Spinal cord (tissue), 10 donors: ENCODE data around the gene FOXD4. TPM values are rescaled to one million over a fixed set of nuclear protein-coding genes. Genes with fewer than 3 reads are reported as not detected.
A peak's percentile ranks its signal among the peaks of the same experiment; 100 is the strongest.
"Not testable (repeated sequence)": the region's sequence is repeated elsewhere in the genome, so short reads cannot be mapped to it uniquely, and the experiment has no call there.

Experiments used
- DNase-seq, 6 donors: peaks; one replicate each; pipeline versions ENCODE4 v3.0.0 to v3.0.0-alpha.2; 2013 to 2015; ENCODE audit warnings: low spot score in 6 of 6, low read depth in 4 of 6
- H3K27ac ChIP-seq: one replicate; pipeline ENCODE4 v1.5.1; 2013; ENCODE audit warnings: low read depth, low read length, control low read depth
- H3K27me3 ChIP-seq: one replicate; pipeline ENCODE4 v1.6.1; 2013; ENCODE audit warnings: low read length; ENCODE audit not compliant: control insufficient read depth, insufficient read depth
- H3K36me3 ChIP-seq: one replicate; pipeline ENCODE4 v1.6.1; 2013; ENCODE audit warnings: low read length; ENCODE audit not compliant: control insufficient read depth, insufficient read depth
- H3K4me1 ChIP-seq: one replicate; pipeline ENCODE4 v1.6.1; 2013; ENCODE audit warnings: low read length; ENCODE audit not compliant: control insufficient read depth, insufficient read depth
- H3K4me3 ChIP-seq: one replicate; pipeline ENCODE4 v1.5.1; 2013; ENCODE audit warnings: low read depth, low read length, control low read depth
- H3K9me3 ChIP-seq: one replicate; pipeline ENCODE4 v1.6.1; 2013; ENCODE audit warnings: low read length; ENCODE audit not compliant: control insufficient read depth, insufficient read depth
- WGBS: methylation state at CpG from one replicate; pipeline ENCODE4 v1.1.5; 2013; ENCODE audit warnings: missing lambda C conversion rate; ENCODE audit not compliant: insufficient coverage; 5-methylcytosine and 5-hydroxymethylcytosine counted together
- polyA plus RNA-seq, 2 donors: library from polyadenylated mRNA; unstranded; fragments of 120-200 nt; gene quantifications; one replicate each; pipeline ENCODE4 v1.2.1, GENCODE V29; 2013; ENCODE audit not compliant: insufficient read length in 2 of 2
- total RNA-seq, 2 donors: library from RNA; depleted of rRNA in 1 of 2; stranded (reverse); fragments of 120-200 nt in 1 of 2; fragments of >200 nt in 1 of 2; gene quantifications; one replicate each; pipeline versions ENCODE4 v1.2.3 to v1.2.4, GENCODE V29; 2013 to 2014
- donor health status: healthy.

The FOXD4 gene
- total and polyA plus RNA-seq, 4 donors, result 0.66 to 1.9 (median 1.2) TPM

GRCh38 chr9:94992-95391 lies 23.2 kb downstream of the FOXD4 start:
- not testable (repeated sequence) for H3K36me3 ChIP-seq, H3K9me3 ChIP-seq, DNase-seq, H3K27ac ChIP-seq, H3K4me1 ChIP-seq, H3K4me3 ChIP-seq, H3K27me3 ChIP-seq
- no CpG with 5 or more reads among the region's 4 CpGs for WGBS

GRCh38 chr9:94323-94722 lies 23.9 kb downstream of the FOXD4 start:
- no CpG with 5 or more reads among the region's 5 CpGs for WGBS
- not testable (repeated sequence) for H3K27ac ChIP-seq, H3K9me3 ChIP-seq, H3K36me3 ChIP-seq, H3K27me3 ChIP-seq, H3K4me1 ChIP-seq, H3K4me3 ChIP-seq, DNase-seq

- H3K9me3 ChIP-seq, H3K27ac ChIP-seq, H3K4me3 ChIP-seq, H3K27me3 ChIP-seq, H3K4me1 ChIP-seq, DNase-seq, H3K36me3 ChIP-seq: not testable (repeated sequence)
- WGBS, result no CpG with 5 or more reads among the region's 5 CpGs
Measured at GRCh38 chr9:93909-94308, 24.3 kb downstream of the FOXD4 start.

GRCh38 chr9:90851-91250 lies 27.4 kb downstream of the FOXD4 start:
- not testable (repeated sequence) for H3K4me3 ChIP-seq, H3K27ac ChIP-seq, H3K27me3 ChIP-seq, DNase-seq, H3K36me3 ChIP-seq, H3K4me1 ChIP-seq, H3K9me3 ChIP-seq
- no CpG with 5 or more reads among the region's 1 CpG for WGBS

GRCh38 chr9:88396-89037 lies 29.7 kb downstream of the FOXD4 start:
- not testable (repeated sequence) for H3K4me3 ChIP-seq, H3K36me3 ChIP-seq, H3K27ac ChIP-seq, H3K9me3 ChIP-seq, H3K4me1 ChIP-seq, H3K27me3 ChIP-seq
- WGBS, result no CpG with 5 or more reads among the region's 11 CpGs
- DNase-seq, result peak in 1 of 6 donors; percentile 8

- WGBS, result no CpG with 5 or more reads among the region's 6 CpGs
- H3K4me3 ChIP-seq, H3K36me3 ChIP-seq, H3K9me3 ChIP-seq, H3K4me1 ChIP-seq, H3K27ac ChIP-seq, DNase-seq, H3K27me3 ChIP-seq: not testable (repeated sequence)
Measured at GRCh38 chr9:87860-88259, 30.4 kb downstream of the FOXD4 start.

GRCh38 chr9:87105-87504 lies 31.1 kb downstream of the FOXD4 start:
- not testable (repeated sequence) for H3K4me1 ChIP-seq, H3K36me3 ChIP-seq, H3K27ac ChIP-seq, DNase-seq, H3K9me3 ChIP-seq, H3K27me3 ChIP-seq, H3K4me3 ChIP-seq
- WGBS, result no CpG with 5 or more reads among the region's 4 CpGs

- H3K4me3 ChIP-seq, H3K9me3 ChIP-seq, H3K27ac ChIP-seq, H3K4me1 ChIP-seq, DNase-seq, H3K27me3 ChIP-seq, H3K36me3 ChIP-seq: not testable (repeated sequence)
Measured at GRCh38 chr9:86697-87096, 31.5 kb downstream of the FOXD4 start.

- WGBS, result 76% methylated on average over 4 of the region's 31 CpGs
- not testable (repeated sequence) for H3K27ac ChIP-seq, H3K9me3 ChIP-seq, H3K4me1 ChIP-seq, H3K36me3 ChIP-seq, H3K27me3 ChIP-seq, H3K4me3 ChIP-seq, DNase-seq
Measured at GRCh38 chr9:82932-83689, 35.1 kb downstream of the FOXD4 start.

- H3K27me3 ChIP-seq, H3K27ac ChIP-seq, H3K36me3 ChIP-seq, H3K9me3 ChIP-seq, DNase-seq, H3K4me3 ChIP-seq, H3K4me1 ChIP-seq: not testable (repeated sequence)
- no CpG with 5 or more reads among the region's 3 CpGs for WGBS
Measured at GRCh38 chr9:78333-78732, 39.9 kb downstream of the FOXD4 start.
